Transverse colon (tissue), 4 donors: ENCODE results near the gene CEP120.

Source experiments
- CTCF ChIP-seq, 5 experiments: fragments of 200-600 bp in 3 of 5; fragments of 450-650 bp in 2 of 5; sonication (generic) in 3 of 5; IDR thresholded peaks; 1 replicate in 2 of 5; 2 replicates in 3 of 5; pipeline ENCODE4 v1.5.1; 2016 to 2017; ENCODE audit warnings: antibody characterized with exemption in 5 of 5, inconsistent platforms in 3 of 5, mild to moderate bottlenecking in 2 of 5, moderate library complexity in 1 of 5
- POLR2AphosphoS5 ChIP-seq, 3 donors: sonication (generic); formaldehyde crosslinking; IDR thresholded peaks; one replicate each; pipeline ENCODE4 v1.6.1; 2016; ENCODE audit warnings: antibody characterized with exemption in 3 of 3

DNA sequence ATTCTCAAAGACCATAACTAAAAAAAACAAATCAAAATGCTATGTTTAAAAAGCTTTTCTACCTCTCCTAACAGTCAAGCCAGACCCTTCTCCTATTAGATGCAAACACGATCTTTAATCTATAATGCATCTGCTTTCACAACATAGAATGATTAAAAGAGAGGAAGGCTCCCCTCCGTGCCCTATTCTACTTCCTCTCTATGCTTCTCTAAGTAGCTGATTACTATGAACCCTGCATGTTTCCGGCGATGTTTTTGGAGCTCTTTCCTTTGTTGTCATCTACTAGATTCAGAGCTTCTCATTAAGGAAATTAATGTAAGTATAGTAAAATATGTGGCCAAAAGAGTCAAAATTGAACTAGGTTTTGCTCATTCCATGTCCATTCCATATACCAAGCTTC lies 29.2 kb upstream of the CEP120 start:
- TF ChIP-seq POLR2AphosphoS5 (IDR thresholded peaks at IDR 0.05), result no peak
- TF ChIP-seq CTCF (IDR thresholded peaks at IDR 0.05), result no peak
